Tongue (tissue), 2 donors: ENCODE results near the gene TRIM39. TPM values are rescaled to one million over a fixed set of nuclear protein-coding genes. Genes with fewer than 3 reads are reported as not detected.
A peak's percentile ranks its signal among the peaks of the same experiment; 100 is the strongest.

Experiments
- DNase-seq: peaks from one replicate; pipeline ENCODE4 v3.0.0-alpha.2; 2015
- total RNA-seq: library from RNA; depleted of rRNA; stranded (reverse); fragments of >200 nt; gene quantifications from one replicate; pipeline ENCODE4 v1.2.3, GENCODE V29; 2014

The TRIM39 gene
- total RNA-seq, 1 donor from 2014 or later = 7.4 TPM

- DNase-seq = no peak
These were observed 562 bp downstream of the TRIM39 start for GRCh38 chr6:30327232-30327746.

GRCh38 chr6:30328397-30328796 lies 1.7 kb downstream of the TRIM39 start:
- no peak for DNase-seq

- no peak for DNase-seq
These were observed 2.6 kb downstream of the TRIM39 start for GRCh38 chr6:30329331-30329730.

GRCh38 chr6:30331981-30332380 lies 5.3 kb downstream of the TRIM39 start:
- DNase-seq = no peak

GRCh38 chr6:30334075-30334783 lies 7.5 kb downstream of the TRIM39 start:
- DNase-seq = no peak

DNA sequence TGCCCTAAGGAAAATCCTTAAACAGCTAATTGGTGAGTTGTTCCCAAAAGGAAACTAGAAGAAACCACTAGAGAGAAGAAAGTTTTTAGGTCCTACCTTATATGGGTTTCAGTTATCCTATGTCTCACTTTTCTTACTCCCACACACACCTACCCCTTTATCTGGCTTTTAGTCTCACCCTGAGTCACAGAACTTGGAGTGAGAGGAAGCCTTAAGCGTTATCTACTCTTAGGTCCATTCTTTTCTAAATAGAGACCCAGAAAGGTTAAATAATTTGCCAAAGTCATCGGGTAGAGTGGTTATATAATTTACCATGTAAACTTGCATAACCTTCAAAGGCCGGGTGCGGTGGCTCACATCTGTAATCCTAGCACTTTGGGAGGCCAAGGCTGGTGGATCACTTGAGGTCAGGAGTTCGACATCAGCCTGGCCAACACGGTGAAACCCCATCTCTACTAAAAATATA lies 13.9 kb downstream of the TRIM39 start:
- DNase-seq = no peak

- DNase-seq = no peak
These were observed 14.5 kb downstream of the TRIM39 start for GRCh38 chr6:30341218-30341617.

DNA sequence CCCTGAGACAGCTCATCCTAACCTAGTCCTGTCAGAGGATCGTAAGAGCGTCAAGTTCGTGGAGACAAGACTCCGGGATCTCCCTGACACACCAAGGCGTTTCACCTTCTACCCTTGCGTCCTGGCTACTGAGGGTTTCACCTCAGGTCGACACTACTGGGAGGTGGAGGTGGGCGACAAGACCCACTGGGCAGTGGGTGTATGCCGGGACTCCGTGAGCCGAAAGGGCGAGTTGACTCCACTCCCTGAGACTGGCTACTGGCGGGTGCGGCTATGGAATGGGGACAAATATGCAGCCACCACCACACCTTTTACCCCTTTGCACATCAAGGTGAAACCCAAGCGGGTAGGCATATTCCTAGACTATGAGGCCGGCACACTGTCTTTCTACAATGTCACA lies 15.0 kb downstream of the TRIM39 start:
- no peak for DNase-seq

DNA sequence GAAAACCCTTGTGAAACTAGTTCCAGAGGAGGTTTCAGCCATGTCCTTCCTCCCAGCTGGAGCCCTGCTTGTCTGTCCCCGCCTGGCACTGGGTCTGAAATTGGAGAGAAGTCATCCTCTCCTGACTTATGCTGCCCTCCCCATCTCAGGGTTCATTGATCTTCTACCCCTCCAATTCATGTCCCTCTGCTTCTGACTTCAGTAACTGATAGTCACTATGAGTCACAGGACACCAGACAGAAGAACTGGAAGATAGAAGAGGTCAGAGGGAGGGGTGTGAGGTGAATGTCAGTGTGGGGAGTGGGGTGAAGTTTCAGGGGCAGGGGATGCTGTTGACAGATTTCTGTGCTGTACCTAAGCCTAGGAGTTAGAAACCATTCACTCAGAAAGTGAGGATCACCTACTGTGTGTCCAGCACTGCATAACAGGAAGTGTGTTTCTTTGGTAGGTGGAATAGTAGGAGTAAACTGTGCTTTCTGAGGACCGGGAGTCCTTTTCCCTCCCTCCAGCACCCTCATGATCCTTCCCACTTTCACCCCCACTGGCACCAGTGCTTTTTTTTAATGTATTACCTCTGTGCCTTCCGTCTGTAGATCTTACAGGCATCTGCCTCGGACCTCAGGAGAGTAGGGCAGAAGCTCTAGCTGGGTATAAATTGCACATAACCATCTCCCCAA lies 17.6 kb downstream of the TRIM39 start:
- no peak for DNase-seq

DNA sequence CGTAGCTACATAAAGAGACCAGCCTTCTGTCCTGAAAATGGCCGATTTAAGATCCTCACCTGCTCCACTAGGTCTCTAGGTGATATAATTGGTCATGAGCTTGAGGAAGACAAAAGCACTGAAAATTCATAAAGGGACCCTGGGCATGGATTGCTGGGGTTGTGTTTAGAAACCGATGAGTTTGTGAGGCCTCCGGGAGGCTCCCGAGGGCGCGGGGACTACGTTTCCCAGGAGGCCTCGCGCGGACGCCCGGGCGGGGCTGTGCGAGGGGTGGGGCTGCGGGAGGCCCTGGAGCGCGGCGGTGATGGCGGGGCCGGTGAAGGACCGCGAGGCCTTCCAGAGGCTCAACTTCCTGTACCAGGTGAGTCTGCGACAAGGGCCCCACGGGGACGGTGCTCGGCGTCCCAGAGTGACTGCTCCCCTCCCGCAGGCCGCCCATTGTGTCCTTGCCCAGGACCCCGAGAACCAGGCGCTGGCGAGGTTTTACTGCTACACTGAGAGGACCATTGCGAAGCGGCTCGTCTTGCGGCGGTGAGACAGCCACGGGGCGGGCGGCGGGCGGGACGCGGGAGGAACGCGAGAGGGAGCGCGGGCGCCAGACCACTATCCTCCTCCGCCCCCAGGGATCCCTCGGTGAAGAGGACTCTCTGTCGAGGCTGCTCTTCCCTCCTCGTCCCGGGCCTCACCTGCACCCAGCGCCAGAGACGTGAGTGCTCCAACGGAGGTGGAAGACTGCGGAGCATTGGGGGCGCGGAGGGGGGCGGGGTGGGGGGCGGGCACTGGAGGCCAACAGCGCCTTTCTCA lies 18.3 kb downstream of the TRIM39 start, which contains the start of gene RPP21:
TSS of gene RPP21 (plus strand) at position 289 of the 804 bp plus-strand sequence. CDS start at position 305, 16 bp downstream.
- peak; percentile 92 for DNase-seq

GRCh38 chr6:30345852-30346251 lies 19.1 kb downstream of the TRIM39 start:
- no peak for DNase-seq

DNA sequence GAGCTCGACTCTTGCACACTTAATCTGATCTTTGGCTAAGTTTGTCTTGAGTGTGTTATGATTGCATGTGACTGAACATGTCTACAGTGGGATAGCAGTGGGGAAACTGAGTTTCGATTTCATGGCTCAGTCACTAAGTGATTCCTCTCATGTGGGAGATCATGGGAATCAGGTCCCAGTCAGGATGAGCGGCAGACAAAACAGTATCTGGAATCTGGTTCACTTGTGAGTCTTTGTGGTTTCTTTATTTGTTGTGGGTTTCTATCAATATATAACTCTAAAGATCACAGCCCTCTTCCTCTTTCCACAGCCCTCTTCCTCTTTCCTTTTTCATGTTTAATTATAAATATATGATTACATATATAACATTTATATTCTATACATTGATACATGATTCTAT lies 22.2 kb downstream of the TRIM39 start:
- no peak for DNase-seq

GRCh38 chr6:30349421-30350177 lies 22.9 kb downstream of the TRIM39 start:
- no peak for DNase-seq

GRCh38 chr6:30350524-30350923 lies 23.8 kb downstream of the TRIM39 start:
- DNase-seq = no peak

DNA sequence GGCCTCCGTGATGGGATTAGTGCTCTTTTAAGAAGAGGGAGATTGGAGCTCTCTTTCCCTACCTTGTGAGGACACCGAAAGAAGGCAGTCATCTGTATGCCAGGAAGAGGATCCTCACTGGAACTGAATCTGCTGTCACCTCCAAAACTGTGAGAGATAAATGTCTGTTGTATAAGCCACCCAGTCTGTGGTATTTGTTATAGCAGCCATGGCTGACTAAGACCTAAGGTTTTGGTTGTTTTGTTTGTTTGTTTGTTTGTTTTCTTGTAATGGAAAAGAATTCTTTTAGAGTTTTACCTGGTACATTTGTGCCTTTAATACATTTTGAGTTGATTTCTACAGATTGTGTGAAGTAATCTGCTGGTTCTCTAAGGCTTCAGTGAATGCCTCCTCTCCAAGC lies 25.8 kb downstream of the TRIM39 start:
- DNase-seq = no peak

DNA sequence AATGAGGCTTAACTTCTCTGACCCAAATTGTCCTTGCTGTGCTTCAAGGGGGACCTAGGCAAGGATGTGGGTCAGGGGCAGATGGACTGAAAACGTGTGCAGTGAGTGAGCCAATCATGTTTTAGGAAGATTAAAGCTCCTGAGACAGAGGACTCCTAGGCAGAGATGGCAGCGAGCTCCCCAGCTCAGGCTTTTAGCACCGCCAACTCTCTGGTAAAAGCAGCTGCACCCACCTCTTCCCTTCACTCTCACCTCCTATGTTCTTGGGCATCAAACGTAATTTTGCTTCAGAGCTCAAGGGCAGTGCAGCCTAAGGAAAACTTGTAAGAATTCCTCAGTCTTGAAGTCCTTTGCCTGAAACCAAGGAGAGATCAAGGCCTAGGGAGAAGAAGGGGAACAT lies 28.6 kb downstream of the TRIM39 start:
- no peak for DNase-seq

GRCh38 chr6:30356536-30356935 lies 29.8 kb downstream of the TRIM39 start:
- no peak for DNase-seq

GRCh38 chr6:30357678-30358540 lies 31.2 kb downstream of the TRIM39 start:
- peak; percentile 69 for DNase-seq

GRCh38 chr6:30359276-30359675 lies 32.5 kb downstream of the TRIM39 start:
- DNase-seq = no peak

- DNase-seq = no peak
These were observed 33.4 kb downstream of the TRIM39 start for GRCh38 chr6:30360139-30360538.

GRCh38 chr6:30361661-30362060 lies 34.9 kb downstream of the TRIM39 start:
- DNase-seq = no peak
